Esophagus muscularis mucosa (tissue), 3 donors: ENCODE data around the gene PDE1C.

Experiments
- CTCF ChIP-seq, 3 experiments: fragments of 200-600 bp in 2 of 3; fragments of 450-650 bp in 1 of 3; sonication (generic) in 2 of 3; IDR thresholded peaks; one replicate each; pipeline ENCODE4 v1.5.1; 2017 to 2019; ENCODE audit warnings: antibody characterized with exemption in 3 of 3, mild to moderate bottlenecking in 2 of 3, moderate library complexity in 1 of 3
- POLR2A ChIP-seq: fragments of 450-650 bp; IDR thresholded peaks from one replicate; pipeline ENCODE4 v1.6.1; 2017; ENCODE audit warnings: antibody characterized with exemption, moderate library complexity, mild to moderate bottlenecking, low read depth

- TF ChIP-seq CTCF (IDR thresholded peaks at IDR 0.05) (no peak), POLR2A (no peak)
These were observed 31.0 kb downstream of the PDE1C start for GRCh38 chr7:32039000-32039756.
